GM18517 (cell line): Measurements from ENCODE around the gene TMEM114.

Source experiments
- ATAC-seq: cut with Tn5 transposase; IDR thresholded peaks from one replicate; pipeline ENCODE4 v1.9.1; 2021; ENCODE audit warnings: mild to moderate bottlenecking, moderate library complexity; ENCODE audit not compliant: unreplicated experiment

Gene TMEM114

GRCh38 chr16:8551388-8552332 lies 38.7 kb downstream of the TMEM114 start:
- no peak for ATAC-seq

- ATAC-seq, result no peak
Observed at GRCh38 chr16:8550728-8551387, 39.5 kb downstream of the TMEM114 start.

GRCh38 chr16:8549843-8550412 lies 40.4 kb downstream of the TMEM114 start:
- no peak for ATAC-seq

GRCh38 chr16:8548166-8548565 lies 42.1 kb downstream of the TMEM114 start:
- ATAC-seq, result no peak

GRCh38 chr16:8547762-8548161 lies 42.5 kb downstream of the TMEM114 start:
- ATAC-seq, result no peak

GRCh38 chr16:8544406-8544805 lies 45.9 kb downstream of the TMEM114 start:
- ATAC-seq, result no peak

- ATAC-seq, result no peak
Observed at GRCh38 chr16:8543258-8543657, 47.1 kb downstream of the TMEM114 start.

GRCh38 chr16:8542393-8542792 lies 47.9 kb downstream of the TMEM114 start:
- ATAC-seq, result no peak

- ATAC-seq, result no peak
Observed at GRCh38 chr16:8541868-8542267, 48.4 kb downstream of the TMEM114 start.

- ATAC-seq, result no peak
Observed at GRCh38 chr16:8537691-8538342, 52.5 kb downstream of the TMEM114 start.

GRCh38 chr16:8533509-8533908 lies 56.8 kb downstream of the TMEM114 start:
- ATAC-seq, result no peak

GRCh38 chr16:8530752-8531384 lies 59.4 kb downstream of the TMEM114 start:
- ATAC-seq, result no peak

GRCh38 chr16:8528471-8528870 lies 61.8 kb downstream of the TMEM114 start:
- no peak for ATAC-seq

GRCh38 chr16:8523932-8524331 lies 66.4 kb downstream of the TMEM114 start:
- ATAC-seq, result no peak

GRCh38 chr16:8522757-8523156 lies 67.6 kb downstream of the TMEM114 start:
- no peak for ATAC-seq

- no peak for ATAC-seq
Observed at GRCh38 chr16:8519643-8520042, 70.7 kb downstream of the TMEM114 start.
